GM19463 (cell line): ENCODE data around the gene PTPRT.

ENCODE experiments used
- ATAC-seq: cut with Tn5 transposase; IDR thresholded peaks from one replicate; pipeline ENCODE4 v1.9.1; 2021; ENCODE audit warnings: mild to moderate bottlenecking, moderate library complexity; ENCODE audit not compliant: unreplicated experiment

The PTPRT gene

GRCh38 chr20:42161228-42161829 is 1028.4 kb downstream of the PTPRT start:
- ATAC-seq, result no peak

DNA sequence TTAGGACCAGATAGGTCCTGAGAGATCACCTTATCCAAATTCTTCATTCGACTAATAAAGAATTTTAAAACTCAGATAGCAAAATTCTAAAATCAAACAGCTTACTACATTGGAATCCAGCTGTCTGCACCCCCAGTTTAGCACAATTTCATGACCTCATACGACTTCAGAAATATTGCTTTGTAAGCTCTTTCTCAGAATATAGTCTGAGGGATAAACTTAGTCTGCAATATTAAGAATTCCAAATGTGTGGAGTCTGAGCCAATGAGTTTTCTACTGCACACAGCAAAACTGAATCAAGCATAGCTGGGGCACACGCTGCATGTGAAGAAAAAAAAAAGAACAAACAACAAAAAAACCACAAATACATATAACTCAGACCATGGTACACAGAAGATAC is 1029.9 kb downstream of the PTPRT start:
- ATAC-seq, result no peak

- ATAC-seq, result no peak
Measured at GRCh38 chr20:42158272-42158671, 1031.4 kb downstream of the PTPRT start.

- ATAC-seq, result no peak
Measured at GRCh38 chr20:42155586-42155985, 1034.1 kb downstream of the PTPRT start.

- no peak for ATAC-seq
Measured at GRCh38 chr20:42152575-42152974, 1037.1 kb downstream of the PTPRT start.

- no peak for ATAC-seq
Measured at GRCh38 chr20:42150230-42150629, 1039.5 kb downstream of the PTPRT start.

GRCh38 chr20:42138729-42139128 is 1051.0 kb downstream of the PTPRT start:
- no peak for ATAC-seq

GRCh38 chr20:42134265-42135098 is 1055.2 kb downstream of the PTPRT start:
- ATAC-seq, result no peak

- no peak for ATAC-seq
Measured at GRCh38 chr20:42130810-42131596, 1058.7 kb downstream of the PTPRT start.

DNA sequence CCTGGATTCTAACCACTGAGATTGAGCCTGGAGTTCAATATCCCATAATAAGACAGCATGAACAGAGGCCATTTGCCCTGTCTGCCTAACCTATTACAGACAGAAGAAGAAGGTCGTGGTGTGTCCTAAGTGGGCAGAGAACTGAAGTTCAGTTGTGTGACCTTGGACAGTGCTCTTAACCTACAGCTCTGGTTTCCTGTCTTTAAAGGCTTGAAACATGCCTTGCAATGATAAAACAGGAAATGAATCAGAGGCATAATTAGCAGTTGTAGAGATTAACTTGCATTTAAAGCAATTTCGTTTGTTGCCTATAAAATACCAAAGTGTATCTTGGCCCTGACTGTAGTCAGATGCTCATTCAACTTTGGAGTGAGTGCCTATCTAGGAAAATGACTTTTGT is 1064.3 kb downstream of the PTPRT start:
- ATAC-seq, result no peak

DNA sequence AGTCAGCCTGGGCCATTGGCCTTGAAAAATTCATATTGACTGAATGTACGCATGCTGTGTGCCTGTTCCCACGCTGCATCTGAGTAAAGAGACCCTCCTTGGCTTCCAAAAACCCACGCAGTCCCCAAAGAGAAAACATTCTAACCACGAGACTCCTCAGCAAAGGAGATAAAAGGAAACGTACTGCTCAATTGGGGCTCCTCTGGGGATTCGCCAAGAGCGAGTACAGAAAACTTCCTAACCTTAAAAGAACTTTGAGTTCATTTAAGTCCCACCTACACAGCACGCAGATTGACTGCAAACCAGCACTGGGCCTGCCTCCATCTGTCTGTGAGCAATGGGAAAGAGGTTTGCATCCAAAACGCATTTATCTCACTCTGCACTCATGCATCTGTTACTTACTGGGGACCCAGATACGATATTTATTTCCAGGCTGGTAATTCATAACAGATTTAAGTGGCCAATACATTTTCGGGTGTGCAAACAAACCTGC is 1065.7 kb downstream of the PTPRT start:
- ATAC-seq, result no peak

- no peak for ATAC-seq
Measured at GRCh38 chr20:42118409-42119125, 1071.1 kb downstream of the PTPRT start.

DNA sequence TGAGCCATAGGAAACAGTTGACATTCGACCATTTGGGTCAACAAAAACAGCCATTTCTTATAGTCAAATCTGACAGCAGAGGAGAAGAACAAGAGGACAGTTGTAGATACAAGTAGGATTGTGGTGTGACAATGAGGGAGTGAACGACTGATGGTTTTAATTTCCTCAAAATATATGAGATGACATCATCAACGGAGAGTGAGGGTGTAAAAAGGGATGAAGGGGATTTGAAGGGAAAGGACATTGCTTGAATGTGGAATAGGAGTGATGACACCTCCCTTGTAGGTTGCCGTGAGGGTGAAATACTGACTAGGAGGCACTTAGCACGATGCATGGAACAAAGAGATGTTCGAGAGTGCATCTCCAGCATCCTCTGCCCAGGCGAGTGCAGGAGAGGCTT is 1071.7 kb downstream of the PTPRT start:
- ATAC-seq, result no peak

GRCh38 chr20:42113236-42113635 is 1076.5 kb downstream of the PTPRT start:
- ATAC-seq, result no peak

DNA sequence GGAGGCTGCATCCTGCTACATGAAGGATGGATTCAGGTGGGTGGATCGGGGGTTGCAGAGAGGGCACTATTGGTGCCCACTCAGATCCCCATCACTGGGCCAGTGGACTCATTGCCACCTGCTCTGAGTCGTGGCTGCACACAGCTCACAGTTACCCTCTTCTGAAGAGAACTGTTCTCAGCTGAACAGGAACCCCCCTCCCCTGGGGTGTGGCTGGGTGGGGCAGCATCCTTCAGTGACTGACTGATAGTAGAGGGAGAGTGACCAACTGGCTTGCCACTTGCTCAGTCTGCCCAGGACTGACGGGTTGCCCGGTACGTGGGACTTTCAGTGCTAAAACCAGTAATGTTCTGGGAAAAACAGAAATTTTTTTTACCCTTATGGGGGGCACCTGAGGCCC is 1077.5 kb downstream of the PTPRT start:
- no peak for ATAC-seq

DNA sequence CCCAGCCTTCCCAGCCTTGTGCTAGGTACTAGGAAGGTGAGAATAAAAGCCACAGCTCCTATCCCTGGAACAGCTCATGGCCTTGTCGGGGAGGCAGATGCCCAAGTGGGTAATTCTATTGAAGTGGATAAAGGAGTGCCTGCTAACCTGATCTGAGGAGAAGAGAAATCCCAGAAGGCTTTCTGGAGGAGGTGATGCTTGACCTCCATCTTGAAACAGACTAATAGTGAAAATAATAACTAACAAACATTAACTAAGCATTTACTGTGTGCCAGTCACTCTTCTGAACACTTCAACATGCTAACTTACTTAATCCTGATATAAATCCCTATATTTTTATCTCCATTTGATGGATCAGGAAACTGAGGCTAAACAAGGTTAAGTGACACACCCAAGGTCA is 1078.4 kb downstream of the PTPRT start:
- no peak for ATAC-seq

GRCh38 chr20:42110301-42110700 is 1079.4 kb downstream of the PTPRT start:
- ATAC-seq, result no peak

DNA sequence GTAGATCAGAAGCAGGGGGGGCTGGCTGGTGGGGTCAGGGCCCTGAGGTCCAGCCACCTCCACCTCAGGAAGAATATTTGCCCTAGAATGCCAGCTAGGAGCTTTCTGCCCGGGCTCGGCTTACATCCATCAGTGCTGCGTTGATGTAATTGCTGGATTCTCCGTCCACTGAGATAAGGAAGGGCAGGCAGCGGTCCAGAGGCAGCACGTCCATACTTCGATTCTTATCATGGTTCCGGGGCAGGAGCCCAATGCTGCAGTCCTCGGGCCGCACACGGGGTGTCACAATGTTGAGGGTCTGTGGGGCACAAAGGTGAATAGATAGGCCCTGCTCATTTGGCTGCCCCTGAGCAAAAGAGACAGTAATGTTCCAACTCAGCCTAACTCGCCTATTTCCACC is 1087.7 kb downstream of the PTPRT start:
- no peak for ATAC-seq

DNA sequence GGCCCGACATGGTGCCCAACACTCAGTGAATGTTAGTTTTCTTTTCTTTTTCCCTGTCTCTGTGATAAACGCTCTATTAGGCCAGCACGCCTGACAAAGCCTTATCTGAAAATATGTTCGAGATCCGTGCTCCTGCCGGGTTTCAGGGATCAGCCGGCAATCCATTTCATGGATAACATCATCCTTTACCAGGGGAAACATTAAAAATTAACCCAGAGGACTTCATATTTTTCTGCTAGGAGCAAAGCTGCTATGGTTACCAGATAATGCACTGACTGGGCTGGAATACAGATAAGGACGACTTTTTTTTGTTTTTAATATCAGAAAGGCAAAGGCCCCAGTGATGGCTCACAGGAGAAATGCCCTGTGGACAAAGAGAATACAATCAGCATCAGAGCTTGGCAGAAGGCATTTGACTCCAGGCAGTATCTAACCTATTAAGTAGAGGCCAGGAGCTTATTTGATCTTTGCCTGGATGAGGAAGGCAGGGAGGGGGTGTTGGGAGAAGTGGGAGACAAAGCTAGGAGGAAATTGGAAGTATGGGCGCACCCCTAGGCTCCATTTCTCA is 1089.5 kb downstream of the PTPRT start:
- ATAC-seq, result no peak

GRCh38 chr20:42099101-42099500 is 1090.6 kb downstream of the PTPRT start:
- ATAC-seq, result no peak

- no peak for ATAC-seq
Measured at GRCh38 chr20:42098418-42098817, 1091.3 kb downstream of the PTPRT start.
